K562 (cell line): ENCODE measurements around the gene PACRG. TPM values are rescaled to one million over a fixed set of nuclear protein-coding genes. Genes with fewer than 3 reads are reported as not detected.

Experiments
- ATAC-seq: fragments of 200-7000 bp; cut with Tn5 transposase; 3 replicates; pipeline ENCODE4 v1.9.1; 2020; ENCODE audit warnings: moderate library complexity
- BruUV-seq: library from RNA; stranded (reverse); fragments of 400-500 nt; replicated peaks from 2 replicates; lab custom pipeline; 2021; lab: Mats Ljungman, UMichigan
- CTCF ChIA-PET: fragments of 300-600 bp; formaldehyde crosslinking; extraction: SDS; loops from one replicate; lab custom pipeline; 2021; ENCODE audit warnings: low intra/inter-chr PET ratio; lab: Yijun Ruan, JAX
- POLR2A ChIA-PET: fragments of 300-600, 350-650 bp; sonication (Branson Sonifier 250); formaldehyde crosslinking; extraction: SDS; loops from one replicate; lab custom pipeline; 2021; ENCODE audit warnings: antibody characterized with exemption, inconsistent platforms; lab: Yijun Ruan, JAX
- DNase-seq, 4 experiments: peaks; one replicate each; pipeline versions ENCODE4 v3.0.0 to v3.0.0-alpha.2; 2011 to 2018; ENCODE audit warnings: low spot score in 3 of 4, mixed read lengths in 3 of 4; ENCODE audit errors: extremely low read depth in 1 of 4
- FAIRE-seq: peaks from 2 replicates; lab custom pipeline; 2011; peaks lifted over from hg19 to GRCh38; lab: Jason Lieb, UNC
- H2AFZ ChIP-seq: 2 replicates; pipeline ENCODE4 v1.6.0; 2011; ENCODE audit warnings: low read depth, low read length, control low read depth, inconsistent platforms
- H3K27ac ChIP-seq: fragments of 200-600 bp; 3 replicates; pipeline ENCODE4 v1.8.0; 2011; ENCODE audit warnings: low read depth, mild to moderate bottlenecking, control low read depth, inconsistent platforms, low read length, moderate library complexity, mixed read lengths; ENCODE audit errors: extremely low read depth
- H3K27me3 ChIP-seq, 2 experiments: fragments of 300-600 bp in 1 of 2; 2 replicates in 1 of 2; 3 replicates in 1 of 2; pipeline versions ENCODE4 v1.6.0 to v1.8.0; 2011; ENCODE audit warnings: inconsistent platforms in 2 of 2, low read length in 2 of 2, mild to moderate bottlenecking in 1 of 2, mixed read lengths in 1 of 2, moderate library complexity in 1 of 2; ENCODE audit not compliant: control insufficient read depth in 2 of 2, insufficient read depth in 2 of 2
- H3K36me3 ChIP-seq: fragments of 300-600 bp; 3 replicates; pipeline ENCODE4 v1.8.0; 2011; ENCODE audit warnings: mild to moderate bottlenecking, low read length, inconsistent platforms; ENCODE audit not compliant: control insufficient read depth, insufficient read depth
- H3K4me1 ChIP-seq, 2 experiments: fragments of 200-600 bp in 1 of 2; replicated peaks in 1 of 2; 2 replicates in 1 of 2; 3 replicates in 1 of 2; pipeline versions ENCODE4 v1.5.1 to v1.8.0; 2011; ENCODE audit warnings: inconsistent platforms in 2 of 2, low read length in 2 of 2, mild to moderate bottlenecking in 1 of 2, mixed read lengths in 1 of 2, moderate library complexity in 1 of 2; ENCODE audit not compliant: control insufficient read depth in 2 of 2, insufficient read depth in 2 of 2
- H3K4me2 ChIP-seq: 2 replicates; pipeline ENCODE4 v1.6.1; 2011; ENCODE audit warnings: low read length, control low read depth, inconsistent platforms, mixed read lengths; ENCODE audit not compliant: insufficient read depth
- H3K4me3 ChIP-seq: fragments of 200-600 bp; sonication (generic), shearing (Covaris generic); 2 replicates; pipeline ENCODE4 v1.5.1; 2016; ENCODE audit warnings: control low read depth, inconsistent platforms
- H3K79me2 ChIP-seq: fragments of 200-600 bp; 3 replicates; pipeline ENCODE4 v1.8.0; 2011; ENCODE audit warnings: low read length, inconsistent platforms; ENCODE audit not compliant: control insufficient read depth, insufficient read depth
- H3K9ac ChIP-seq, 2 experiments: 2 replicates each; pipeline versions ENCODE4 v1.6.0 to v1.6.1; 2011; ENCODE audit warnings: low read depth in 2 of 2, low read length in 2 of 2, control low read depth in 1 of 2, inconsistent platforms in 1 of 2, mild to moderate bottlenecking in 1 of 2, mixed read lengths in 1 of 2; ENCODE audit not compliant: insufficient read depth in 1 of 2
- H3K9me1 ChIP-seq: one replicate; pipeline ENCODE4 v1.6.0; 2011; ENCODE audit warnings: inconsistent platforms, mild to moderate bottlenecking, low read length, moderate library complexity; ENCODE audit not compliant: control insufficient read depth, insufficient read depth
- H3K9me3 ChIP-seq: replicated peaks from 2 replicates; pipeline ENCODE4 v1.5.1; 2011; ENCODE audit warnings: low read depth, low read length, inconsistent platforms; ENCODE audit not compliant: control insufficient read depth, insufficient read depth
- H4K20me1 ChIP-seq: replicated peaks from 2 replicates; pipeline ENCODE4 v1.6.1; 2011; ENCODE audit warnings: low read length, inconsistent platforms, mixed read lengths; ENCODE audit not compliant: control insufficient read depth, insufficient read depth
- PYGO2 ChIP-seq: fragments of 450-650 bp; IDR thresholded peaks from 2 replicates; pipeline ENCODE4 v1.6.1; 2016; ENCODE audit warnings: mild to moderate bottlenecking, missing genetic modification characterization, moderate library complexity, missing compliant biosample characterization
- WGBS: fragments of 100-300 bp; shearing (Covaris generic); methylation state at CpG from one replicate; pipeline ENCODE4 v1.1.6; 2016; ENCODE audit warnings: low coverage, mixed read lengths; ENCODE audit not compliant: insufficient coverage; ENCODE audit errors: missing lambda C conversion rate; 5-methylcytosine and 5-hydroxymethylcytosine counted together
- in situ Hi-C: fragments of 300-500 bp; cut with MboI; formaldehyde crosslinking; loops from 4 replicates; pipeline ENCODE4 v1.15.0; 2018; ENCODE audit warnings: inconsistent platforms, mixed read lengths
- intact Hi-C: fragments of 100-400 bp; cut with micrococcal nuclease; formaldehyde crosslinking; loops from 2 replicates; pipeline ENCODE4 v1.14.2; 2022
- polyA plus RNA-seq, 8 experiments: library from polyadenylated mRNA; depleted of rRNA in 4 of 8; stranded (reverse) in 5 of 8; unstranded in 3 of 8; fragments of >200 nt; fragmentation: Nextera tagmentation in 2 of 8; fragmentation: Illumina TruSeq in 1 of 8; extraction: Ambion mirVana in 2 of 8; extraction: Trizol in 1 of 8; gene quantifications; 2 replicates each; pipeline versions ENCODE4 v1.2.1 to v1.2.3, GENCODE V29; 2011 to 2014; ENCODE audit warnings: inconsistent platforms in 1 of 8, missing spikeins in 1 of 8
- total RNA-seq, 7 experiments: library from RNA; depleted of rRNA in 6 of 7; stranded (reverse); fragments of >200 nt in 6 of 7; fragmentation: Illumina TruSeq in 2 of 7; extraction: Trizol in 2 of 7; gene quantifications; 2 replicates each; pipeline versions ENCODE4 v1.2.1 to v1.2.3, GENCODE V29; 2011 to 2021; ENCODE audit warnings: low replicate concordance in 1 of 7
- TF ChIP-seq, protein P1 (sequence below): fragments of 250-450 bp; sonication (Bioruptor Pico); IDR thresholded peaks from 2 replicates; pipeline ENCODE4 v1.8.0; 2021; ENCODE audit warnings: moderate library complexity, mild to moderate bottlenecking, inconsistent platforms
- TF ChIP-seq, protein P2 (sequence below): fragments of 250-450 bp; sonication (Bioruptor Pico); IDR thresholded peaks from 2 replicates; pipeline ENCODE4 v1.6.1; 2021; ENCODE audit warnings: mild to moderate bottlenecking

PACRG gene
- total and polyA plus RNA-seq, 9 of the 15 experiments (the other 6 are each of a cell fraction or from before 2014, with no cell fraction given), result 0.04 TPM; not detected in 8

DNA sequence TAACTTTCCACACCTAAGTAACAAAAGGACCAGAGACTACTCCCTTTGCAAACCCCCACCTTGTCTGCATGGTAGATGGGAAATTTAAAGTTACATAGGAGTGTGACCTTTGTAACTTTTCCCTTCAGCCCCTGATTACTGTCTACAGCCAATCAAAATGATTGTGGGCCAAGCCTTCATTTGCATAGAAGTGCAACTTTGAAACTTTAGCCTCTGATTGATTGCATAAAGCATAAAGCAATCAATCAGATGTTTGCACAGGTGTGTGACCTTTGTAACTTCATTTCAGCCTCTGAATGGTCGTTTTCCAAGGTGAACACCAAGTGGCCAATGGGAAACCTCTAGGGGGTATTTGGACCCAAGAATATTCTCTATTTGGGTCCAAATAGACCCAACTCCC lies 46.3 kb upstream of the PACRG start (continued):
- TF ChIP-seq, protein P1, sequence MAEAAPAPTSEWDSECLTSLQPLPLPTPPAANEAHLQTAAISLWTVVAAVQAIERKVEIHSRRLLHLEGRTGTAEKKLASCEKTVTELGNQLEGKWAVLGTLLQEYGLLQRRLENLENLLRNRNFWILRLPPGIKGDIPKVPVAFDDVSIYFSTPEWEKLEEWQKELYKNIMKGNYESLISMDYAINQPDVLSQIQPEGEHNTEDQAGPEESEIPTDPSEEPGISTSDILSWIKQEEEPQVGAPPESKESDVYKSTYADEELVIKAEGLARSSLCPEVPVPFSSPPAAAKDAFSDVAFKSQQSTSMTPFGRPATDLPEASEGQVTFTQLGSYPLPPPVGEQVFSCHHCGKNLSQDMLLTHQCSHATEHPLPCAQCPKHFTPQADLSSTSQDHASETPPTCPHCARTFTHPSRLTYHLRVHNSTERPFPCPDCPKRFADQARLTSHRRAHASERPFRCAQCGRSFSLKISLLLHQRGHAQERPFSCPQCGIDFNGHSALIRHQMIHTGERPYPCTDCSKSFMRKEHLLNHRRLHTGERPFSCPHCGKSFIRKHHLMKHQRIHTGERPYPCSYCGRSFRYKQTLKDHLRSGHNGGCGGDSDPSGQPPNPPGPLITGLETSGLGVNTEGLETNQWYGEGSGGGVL (CRISPR knock-in tag), result no peak

DNA sequence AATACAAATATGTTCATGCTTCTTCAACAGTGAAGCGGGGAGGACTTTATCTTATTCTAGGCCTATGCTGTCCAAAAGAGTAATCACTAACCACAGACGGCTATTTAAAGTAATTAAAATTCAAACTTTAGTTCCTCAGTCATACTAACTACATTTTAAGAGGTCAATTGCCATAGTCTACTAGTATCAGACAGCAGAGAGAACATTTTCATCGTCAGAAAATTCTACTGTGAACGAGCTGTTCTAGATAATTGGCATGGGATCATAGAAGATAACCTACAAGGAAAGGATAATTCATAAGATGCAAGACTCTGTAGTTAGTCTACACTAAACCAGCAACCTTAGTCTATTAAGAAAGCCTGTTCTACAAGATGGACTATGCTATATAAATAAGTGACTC lies 44.6 kb upstream of the PACRG start:
- DNase-seq (no peak), FAIRE-seq (no peak), ATAC-seq (no peak)
- Histone ChIP-seq H3K36me3 (no peaks in the 10 kb centered on the region), H4K20me1 (no peaks in the 10 kb centered on the region), H2AFZ (no peak overlapping the region), H3K9me3 (no peaks in the 10 kb centered on the region; the same call in 1 of the 2 replicates), H3K4me2 (no peak overlapping the region), H3K79me2 (no peaks in the 10 kb centered on the region), H3K9me1 (no peaks in the 10 kb centered on the region), H3K27ac (no peak overlapping the region), H3K4me3 (no peak overlapping the region), H3K4me1 (no peaks in the 10 kb centered on the region), H3K27me3 (no peaks in the 10 kb centered on the region), H3K9ac (no peak overlapping the region)
- CTCF ChIA-PET, result no interaction called here
- no TSS peak for BruUV-seq
- intact Hi-C loops (no loop called here), in situ Hi-C loops (no loop called here)
- 1% methylated on average over 4 of the region's 4 CpGs for WGBS
- TF ChIP-seq, protein P2, sequence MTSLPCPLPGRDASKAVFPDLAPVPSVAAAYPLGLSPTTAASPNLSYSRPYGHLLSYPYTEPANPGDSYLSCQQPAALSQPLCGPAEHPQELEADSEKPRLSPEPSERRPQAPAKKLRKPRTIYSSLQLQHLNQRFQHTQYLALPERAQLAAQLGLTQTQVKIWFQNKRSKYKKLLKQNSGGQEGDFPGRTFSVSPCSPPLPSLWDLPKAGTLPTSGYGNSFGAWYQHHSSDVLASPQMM (CRISPR knock-in tag), result no peak
- no peak for TF ChIP-seq PYGO2 (tag)
- POLR2A ChIA-PET, result no interaction called here
